ENCODE measurements around the gene CCDC9. TPM values are rescaled to one million over a fixed set of nuclear protein-coding genes. Genes with fewer than 3 reads are reported as not detected.

Gene CCDC9
- 13.8 and 22.5 TPM in 2 replicates for total RNA-seq
- polyA plus RNA-seq = 16.3 and 21.9 TPM in 2 replicates

DNA sequence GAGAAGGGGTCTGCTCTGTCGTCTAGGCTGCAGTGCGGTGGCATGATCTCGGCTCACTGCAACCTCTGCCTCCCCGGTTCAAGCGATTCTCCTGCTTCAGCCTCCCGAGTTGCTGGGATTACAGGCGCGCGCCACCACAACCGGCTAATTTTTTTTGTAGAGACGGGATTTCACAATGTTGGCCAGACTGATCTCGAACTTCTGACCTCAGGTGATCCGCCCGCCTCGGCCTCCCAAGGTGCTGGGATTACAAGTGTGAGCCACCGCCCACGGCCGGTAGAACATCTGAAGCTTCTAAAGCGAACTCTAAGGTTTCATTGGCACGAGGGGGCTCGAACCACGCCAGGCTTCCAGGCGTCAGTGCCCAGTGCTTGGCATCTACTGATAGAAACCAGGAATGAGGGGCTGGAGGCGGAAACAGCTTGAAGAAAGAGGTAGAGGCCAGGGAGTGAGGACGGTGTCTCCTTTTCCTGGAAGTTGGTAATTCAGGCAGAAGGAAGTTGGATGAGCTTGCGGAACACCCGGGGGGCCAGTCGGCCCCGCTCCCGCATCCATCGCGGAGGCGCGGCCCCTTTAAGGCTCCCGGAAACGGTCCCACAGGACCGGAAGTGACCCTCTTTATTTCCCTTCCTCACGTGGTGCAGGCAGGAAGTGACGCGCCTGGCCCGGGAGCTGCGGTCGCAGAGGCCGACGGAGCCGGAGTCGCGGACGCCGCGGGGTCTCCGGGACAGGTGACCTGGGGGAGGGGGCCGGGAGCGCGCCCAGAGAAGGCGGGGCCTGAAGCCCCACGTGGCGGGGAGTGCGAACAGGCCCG, at the start of gene CCDC9:
TSS of gene CCDC9 (plus strand) at position 647 of the 814 bp plus-strand sequence. CDS start 1,876 bp downstream, outside the sequence.
- TF ChIP-seq, protein P1, sequence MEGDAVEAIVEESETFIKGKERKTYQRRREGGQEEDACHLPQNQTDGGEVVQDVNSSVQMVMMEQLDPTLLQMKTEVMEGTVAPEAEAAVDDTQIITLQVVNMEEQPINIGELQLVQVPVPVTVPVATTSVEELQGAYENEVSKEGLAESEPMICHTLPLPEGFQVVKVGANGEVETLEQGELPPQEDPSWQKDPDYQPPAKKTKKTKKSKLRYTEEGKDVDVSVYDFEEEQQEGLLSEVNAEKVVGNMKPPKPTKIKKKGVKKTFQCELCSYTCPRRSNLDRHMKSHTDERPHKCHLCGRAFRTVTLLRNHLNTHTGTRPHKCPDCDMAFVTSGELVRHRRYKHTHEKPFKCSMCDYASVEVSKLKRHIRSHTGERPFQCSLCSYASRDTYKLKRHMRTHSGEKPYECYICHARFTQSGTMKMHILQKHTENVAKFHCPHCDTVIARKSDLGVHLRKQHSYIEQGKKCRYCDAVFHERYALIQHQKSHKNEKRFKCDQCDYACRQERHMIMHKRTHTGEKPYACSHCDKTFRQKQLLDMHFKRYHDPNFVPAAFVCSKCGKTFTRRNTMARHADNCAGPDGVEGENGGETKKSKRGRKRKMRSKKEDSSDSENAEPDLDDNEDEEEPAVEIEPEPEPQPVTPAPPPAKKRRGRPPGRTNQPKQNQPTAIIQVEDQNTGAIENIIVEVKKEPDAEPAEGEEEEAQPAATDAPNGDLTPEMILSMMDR (IDR thresholded peaks at IDR 0.05; ENCODE audit: low read depth, low read length) = no peak
- Histone ChIP-seq H3K4me1 (ENCODE audit: low read depth) (peaks cover 11% of the 10 kb centered on the region), H3K9me3 (ENCODE audit: low read depth) (no peaks in the 10 kb centered on the region), H3K27ac (peak within 1 kb of the TSS; percentile 96), H3K27me3 (no peaks in the 10 kb centered on the region), H3K36me3 (peaks cover 11% of the 10 kb centered on the region), H3K4me3 (peak within 1 kb of the TSS; percentile 44)
- peak; percentile 97 to 98 for DNase-seq (ENCODE audit: low read depth in 1 of 2, low spot score in 1 of 2)

DNA sequence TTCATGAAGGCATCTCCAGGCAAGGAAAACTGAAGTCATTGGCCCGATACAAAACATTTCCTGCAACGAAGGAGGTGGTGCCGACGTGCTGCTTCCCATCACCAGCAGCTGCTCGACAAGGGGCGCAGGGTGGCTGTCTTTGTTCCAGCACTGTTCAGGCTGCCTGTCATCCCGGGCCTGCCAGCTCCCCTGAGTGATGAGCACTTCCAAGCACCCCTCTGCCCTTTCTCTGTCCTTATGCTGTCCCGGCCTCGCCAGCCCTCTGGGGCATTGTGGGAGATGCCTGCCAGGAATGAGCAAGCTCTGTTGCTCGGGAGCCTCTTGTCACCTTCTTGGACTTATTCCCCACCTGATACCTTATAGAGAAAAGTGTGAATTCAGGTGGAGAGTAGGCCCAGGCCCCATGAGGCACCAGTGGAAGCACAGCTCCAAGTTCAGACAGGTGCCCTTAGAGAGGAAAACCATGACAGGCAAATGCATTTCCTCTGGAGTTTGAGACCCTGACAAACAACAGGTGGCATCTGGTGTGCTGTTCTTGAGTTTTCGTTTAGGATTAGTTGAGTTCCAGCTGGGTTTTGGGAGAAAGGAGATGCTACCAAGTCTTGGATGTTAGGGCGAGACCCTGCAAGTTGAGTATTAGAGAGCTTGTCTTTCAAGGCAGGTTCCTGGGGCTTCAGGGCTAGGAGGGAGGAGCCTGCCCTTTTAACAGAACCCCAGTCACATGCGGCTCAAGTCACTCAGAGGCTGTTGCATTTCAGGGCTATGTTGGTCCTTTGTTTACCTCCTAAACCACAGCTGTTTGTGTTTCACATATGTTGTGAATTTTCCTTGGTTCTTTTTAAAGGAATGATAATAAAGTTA, 46.8 kb upstream of the CCDC9 start:
- peak overlapping the region; percentile 19 for H3K27ac ChIP-seq
- H3K9me3 ChIP-seq (ENCODE audit: low read depth) = no peaks in the 10 kb centered on the region
- DNase-seq (ENCODE audit: low read depth in 1 of 2, low spot score in 1 of 2) = no peak
- peaks cover 11% of the 10 kb centered on the region for H3K36me3 ChIP-seq
- no peak overlapping the region for H3K4me3 ChIP-seq
- TF ChIP-seq, protein P1 (IDR thresholded peaks at IDR 0.05; ENCODE audit: low read depth, low read length) = no peak
- H3K4me1 ChIP-seq (ENCODE audit: low read depth) = no peaks in the 10 kb centered on the region
- no peaks in the 10 kb centered on the region for H3K27me3 ChIP-seq

DNA sequence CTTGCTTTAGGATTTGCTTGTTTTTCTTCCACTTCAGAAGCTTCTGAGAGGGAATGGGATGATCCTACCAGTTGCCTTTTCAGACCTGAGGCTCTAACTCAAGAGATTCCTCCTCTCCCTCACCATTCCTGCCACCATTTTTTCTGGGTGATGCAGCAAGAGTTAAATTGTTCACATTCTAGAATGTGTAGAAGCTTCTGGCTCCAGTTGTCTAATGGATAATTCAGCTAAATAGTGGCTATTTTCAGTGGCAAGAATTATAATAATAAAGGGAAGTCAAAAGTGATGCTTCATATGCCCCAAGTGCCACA, 46.2 kb upstream of the CCDC9 start:
- Histone ChIP-seq H3K36me3 (peaks cover 7% of the 10 kb centered on the region), H3K4me3 (no peak overlapping the region), H3K4me1 (ENCODE audit: low read depth) (no peaks in the 10 kb centered on the region), H3K9me3 (ENCODE audit: low read depth) (no peaks in the 10 kb centered on the region), H3K27ac (peak overlapping the region; percentile 19), H3K27me3 (no peaks in the 10 kb centered on the region)
- TF ChIP-seq, protein P1 (IDR thresholded peaks at IDR 0.05; ENCODE audit: low read depth, low read length) = no peak
- DNase-seq (ENCODE audit: low read depth in 1 of 2, low spot score in 1 of 2) = no peak

DNA sequence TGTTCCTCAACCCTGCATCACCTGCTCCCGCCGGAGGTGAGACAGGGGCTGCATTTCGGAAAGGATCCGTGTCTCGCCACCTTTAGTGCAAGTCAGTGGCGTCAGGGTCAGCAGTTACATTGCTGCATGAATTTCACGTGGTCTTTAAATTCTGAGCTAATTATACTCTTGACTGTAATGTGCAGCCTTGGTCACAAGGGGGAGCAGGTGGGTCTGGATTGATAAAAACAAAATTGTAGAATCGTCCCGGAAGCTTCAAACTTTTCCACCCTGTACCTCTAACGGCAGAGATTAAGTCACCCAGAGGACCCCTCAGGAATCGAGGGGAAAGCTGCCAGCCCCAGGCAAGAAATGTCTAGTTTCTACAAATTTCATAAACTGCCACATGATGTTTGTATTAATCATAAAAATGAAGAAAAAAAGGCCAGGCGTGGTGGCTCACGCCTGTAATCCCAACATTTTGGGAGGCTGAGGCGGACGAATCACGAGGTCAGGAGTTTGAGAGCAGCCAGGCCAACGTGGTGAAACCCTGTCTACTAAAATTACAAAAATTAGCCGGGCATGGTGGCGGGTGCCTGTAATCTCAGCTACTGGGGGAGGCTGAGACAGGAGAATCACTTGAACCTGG, 45.5 kb upstream of the CCDC9 start:
- TF ChIP-seq, protein P1 (IDR thresholded peaks at IDR 0.05; ENCODE audit: low read depth, low read length) = peak; percentile 80
- Histone ChIP-seq H3K4me3 (no peak overlapping the region), H3K27ac (no peak overlapping the region), H3K4me1 (ENCODE audit: low read depth) (no peaks in the 10 kb centered on the region), H3K27me3 (no peaks in the 10 kb centered on the region), H3K9me3 (ENCODE audit: low read depth) (no peaks in the 10 kb centered on the region), H3K36me3 (peaks cover 7% of the 10 kb centered on the region)
- DNase-seq (ENCODE audit: low read depth in 1 of 2, low spot score in 1 of 2) = peak; percentile 80 to 87

DNA sequence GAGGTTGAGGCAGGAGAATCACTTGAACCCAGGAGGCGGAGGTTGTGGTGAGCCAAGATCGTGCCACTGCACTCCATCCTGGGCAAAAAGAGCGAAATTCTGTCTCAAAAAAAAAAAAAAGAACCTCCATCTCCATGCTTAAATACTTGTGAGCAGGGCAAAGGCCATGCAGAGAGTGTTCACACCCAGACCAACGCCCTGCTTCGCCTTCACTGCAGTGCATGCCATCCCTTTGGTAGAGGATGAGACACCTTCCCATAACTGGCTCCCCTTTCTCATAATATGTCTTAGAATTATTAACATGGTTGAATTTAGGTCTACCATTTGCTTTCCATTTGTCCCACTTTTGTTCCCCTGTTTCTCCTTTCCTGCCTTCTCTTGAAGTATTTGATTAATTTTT, 40.7 kb upstream of the CCDC9 start:
- Histone ChIP-seq H3K9me3 (ENCODE audit: low read depth) (no peaks in the 10 kb centered on the region), H3K4me1 (ENCODE audit: low read depth) (no peaks in the 10 kb centered on the region), H3K4me3 (no peak overlapping the region), H3K36me3 (no peaks in the 10 kb centered on the region), H3K27ac (no peak overlapping the region), H3K27me3 (no peaks in the 10 kb centered on the region)
- TF ChIP-seq, protein P1 (IDR thresholded peaks at IDR 0.05; ENCODE audit: low read depth, low read length) = no peak
- DNase-seq (ENCODE audit: low read depth in 1 of 2, low spot score in 1 of 2) = no peak
